HepG2 (cell line): ENCODE measurements around the gene NEU1. TPM values are rescaled to one million over a fixed set of nuclear protein-coding genes. Genes with fewer than 3 reads are reported as not detected.

ENCODE experiments used
- ARID4A ChIP-seq: sonication (generic); formaldehyde crosslinking; IDR thresholded peaks from 2 replicates; pipeline ENCODE4 v1.5.0; 2020; ENCODE audit warnings: mild to moderate bottlenecking, missing genetic modification reagents, borderline replicate concordance
- ARNTL ChIP-seq: sonication (generic); formaldehyde crosslinking; IDR thresholded peaks from 2 replicates; pipeline ENCODE4 v1.4.0; 2020; ENCODE audit warnings: mild to moderate bottlenecking, missing genetic modification reagents
- ATM ChIP-seq: fragments of 450-650 bp; IDR thresholded peaks from 2 replicates; pipeline ENCODE4 v1.7.1; 2017; ENCODE audit warnings: mild to moderate bottlenecking, borderline replicate concordance
- BHLHE40 ChIP-seq: IDR thresholded peaks from 2 replicates; pipeline ENCODE4 v1.6.1; 2011; ENCODE audit warnings: low read length, improper control_type of control experiment
- CEBPG ChIP-seq: IDR thresholded peaks from 2 replicates; pipeline ENCODE4 v1.6.1; 2016
- EEA1 ChIP-seq: sonication (generic); formaldehyde crosslinking; IDR thresholded peaks from 2 replicates; pipeline ENCODE4 v1.5.1; 2020; ENCODE audit warnings: mild to moderate bottlenecking, missing genetic modification reagents, borderline replicate concordance
- KDM2A ChIP-seq: sonication (generic); formaldehyde crosslinking; IDR thresholded peaks from 2 replicates; pipeline ENCODE4 v1.4.0; 2020; ENCODE audit warnings: low read depth, missing genetic modification reagents, borderline replicate concordance
- MTERF4 ChIP-seq: sonication (generic); formaldehyde crosslinking; IDR thresholded peaks from 2 replicates; pipeline ENCODE4 v1.8.0; 2023; ENCODE audit warnings: mild to moderate bottlenecking, missing genetic modification reagents
- NCOA2 ChIP-seq: sonication (generic); formaldehyde crosslinking; IDR thresholded peaks from 2 replicates; pipeline ENCODE4 v1.8.0; 2022; ENCODE audit warnings: inconsistent platforms
- PREB ChIP-seq: sonication (generic); formaldehyde crosslinking; IDR thresholded peaks from 2 replicates; pipeline ENCODE4 v1.4.0; 2020; ENCODE audit warnings: missing genetic modification reagents
- RFXAP ChIP-seq: sonication (generic); formaldehyde crosslinking; IDR thresholded peaks from 2 replicates; pipeline ENCODE4 v1.4.0; 2020; ENCODE audit warnings: missing genetic modification reagents, borderline replicate concordance
- SP2 ChIP-seq: sonication (generic); formaldehyde crosslinking; IDR thresholded peaks from 2 replicates; pipeline ENCODE4 v1.5.1; 2020; ENCODE audit warnings: mild to moderate bottlenecking, missing genetic modification reagents
- TBP ChIP-seq: sonication (generic); formaldehyde crosslinking; IDR thresholded peaks from 2 replicates; pipeline ENCODE4 v1.5.0; 2020; ENCODE audit warnings: missing genetic modification reagents
- ZHX2 ChIP-seq, 2 experiments: sonication (generic) in 1 of 2; formaldehyde crosslinking in 1 of 2; IDR thresholded peaks; 2 replicates each; pipeline versions ENCODE4 v1.6.1 to v1.9.0; 2014 to 2022; ENCODE audit warnings: antibody characterized with exemption in 1 of 2, borderline replicate concordance in 1 of 2, inconsistent platforms in 1 of 2, low read depth in 1 of 2, missing genetic modification reagents in 1 of 2
- ZNF709 ChIP-seq: sonication (generic); formaldehyde crosslinking; IDR thresholded peaks from 2 replicates; pipeline ENCODE4 v1.5.0; 2020; ENCODE audit warnings: mild to moderate bottlenecking, missing genetic modification reagents
- polyA plus RNA-seq, 8 experiments: library from polyadenylated mRNA; depleted of rRNA in 3 of 8; stranded (reverse) in 7 of 8; unstranded in 1 of 8; fragments of >200 nt; fragmentation: Illumina TruSeq in 4 of 8; extraction: Trizol in 4 of 8; gene quantifications; 2 replicates each; pipeline versions ENCODE4 v1.2.1 to v1.2.3, GENCODE V29; 2011 to 2016; ENCODE audit warnings: low read depth in 4 of 8, missing spikeins in 1 of 8, mixed read lengths in 1 of 8; ENCODE audit not compliant: insufficient read depth in 1 of 8
- total RNA-seq, 5 experiments: library from RNA; depleted of rRNA; stranded (reverse); fragments of >200 nt; fragmentation: Illumina TruSeq; extraction: Trizol; gene quantifications; 2 replicates each; pipeline ENCODE4 v1.2.3, GENCODE V29; 2016; ENCODE audit warnings: low read depth in 1 of 5

The NEU1 gene
- total and polyA plus RNA-seq, 2 of the 13 experiments (the other 11 are each of a cell fraction or from before 2014, with no cell fraction given): 215 to 297 TPM

GRCh38 chr6:31862344-31863235, at the start of gene NEU1 (continued):
- peak; percentile 96 for TF ChIP-seq ARID4A (CRISPR knock-in tag)
- 0 out of 2 replicates have a peak, but pooled peaks have one; percentile 16 for TF ChIP-seq ZHX2 (IDR thresholded peaks at IDR 0.05; ENCODE audit: low read depth)
- TF ChIP-seq ZHX2 (CRISPR knock-in tag; IDR thresholded peaks at IDR 0.05; ENCODE audit: borderline replicate concordance): peak; percentile 63; the same call in 1 of the 2 replicates
- no peak for TF ChIP-seq ZNF709
- peak; percentile 89 for TF ChIP-seq KDM2A (CRISPR knock-in tag)
- peak; percentile 94 for TF ChIP-seq EEA1 (CRISPR knock-in tag)
- peak; percentile 26; the same call in 1 of the 2 replicates for TF ChIP-seq PREB
- TF ChIP-seq NCOA2 (CRISPR knock-in tag): peak; percentile 48; the same call in 1 of the 2 replicates
- TF ChIP-seq MTERF4 (CRISPR knock-in tag): no peak
- peak; percentile 69 for TF ChIP-seq ARNTL (CRISPR knock-in tag)
- no peak for TF ChIP-seq ATM
- TF ChIP-seq SP2 (CRISPR knock-in tag): peak; percentile 92
- peak; percentile 60; the same call in 1 of the 2 replicates for TF ChIP-seq TBP
- TF ChIP-seq RFXAP (CRISPR knock-in tag): peak; percentile 95
- no peak for TF ChIP-seq CEBPG
- peak; percentile 67 for TF ChIP-seq BHLHE40
